Activated CD4-positive, alpha-beta T cell treated with anti-CD3 and anti-CD28 coated beads, Interleukin-10, Interleukin-2, amounts not matched to agents 100 ng/mL and 50 ng/mL, durations not matched to agents 16 hours and 8 hours (primary cell): Measurements from ENCODE around the gene LIN9.
"Not testable (repeated sequence)": the region's sequence is repeated elsewhere in the genome, so short reads cannot be mapped to it uniquely, and the experiment has no call there.

ENCODE experiments used
- DNase-seq: peaks from one replicate; pipeline ENCODE4 v3.0.0-alpha.2; 2020

Gene LIN9

DNA sequence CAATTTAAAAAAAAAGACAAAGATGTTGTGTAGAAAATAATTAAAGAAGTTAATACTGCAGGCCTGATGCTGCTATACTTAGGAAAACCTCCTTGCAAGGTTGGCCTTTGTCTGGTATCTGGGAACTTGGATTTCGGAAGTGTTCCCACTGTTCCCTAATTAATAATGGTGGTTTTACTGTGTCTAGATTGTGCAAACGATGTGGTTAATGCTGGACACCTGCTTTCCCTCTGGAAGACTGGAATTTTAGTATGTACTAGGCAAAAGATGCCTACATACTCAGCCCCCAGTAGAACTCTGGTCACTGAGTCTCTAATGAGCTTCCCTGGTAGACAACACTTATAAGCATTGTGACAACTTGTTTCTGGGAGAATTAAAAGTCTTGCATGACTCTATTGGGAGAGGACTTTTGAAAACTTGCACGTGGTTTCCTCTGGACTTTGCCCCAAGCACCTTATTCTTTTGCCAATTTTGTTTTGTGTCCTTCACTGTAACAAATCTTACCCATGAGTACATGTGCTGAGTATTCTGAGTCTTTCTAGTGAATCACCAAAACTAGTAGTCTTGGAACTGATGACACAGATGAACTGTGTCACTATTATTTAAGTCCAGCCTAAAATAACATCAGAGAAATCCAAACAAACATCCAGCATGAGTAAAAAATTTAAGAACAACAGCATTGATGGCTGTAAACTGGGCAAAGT, 40.4 kb downstream of the LIN9 start:
- no peak for DNase-seq

- DNase-seq = no peak
Measured at GRCh38 chr1:226261818-226262217, 47.1 kb downstream of the LIN9 start.

- DNase-seq = no peak
Measured at GRCh38 chr1:226255380-226255779, 53.6 kb downstream of the LIN9 start.

- DNase-seq = no peak
Measured at GRCh38 chr1:226253933-226254332, 55.0 kb downstream of the LIN9 start.

GRCh38 chr1:226252841-226253240, 56.1 kb downstream of the LIN9 start:
- DNase-seq = not testable (repeated sequence)

- no peak for DNase-seq
Measured at GRCh38 chr1:226250511-226250910, 58.5 kb downstream of the LIN9 start.

GRCh38 chr1:226248796-226249195, 60.2 kb downstream of the LIN9 start:
- DNase-seq = no peak

GRCh38 chr1:226248091-226248490, 60.9 kb downstream of the LIN9 start:
- DNase-seq = no peak

DNA sequence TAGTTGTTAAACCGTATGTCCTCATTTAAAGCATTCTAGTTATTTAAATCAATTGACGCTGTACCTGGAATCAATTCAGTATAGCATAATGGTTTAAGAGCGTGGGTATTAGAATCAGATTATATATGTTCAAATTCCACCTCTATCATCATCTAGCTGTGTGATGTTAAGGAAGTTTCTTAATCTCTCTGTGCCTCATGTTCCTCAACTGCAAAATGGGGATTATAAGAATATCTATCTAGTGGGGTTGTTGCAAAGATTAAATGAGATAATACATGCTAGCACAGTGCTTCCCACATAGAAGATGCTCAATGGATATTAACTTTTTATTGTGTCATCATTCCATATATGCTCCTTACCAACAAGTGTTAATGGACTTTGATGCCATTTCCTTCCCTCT, 69.5 kb downstream of the LIN9 start:
- DNase-seq = no peak

DNA sequence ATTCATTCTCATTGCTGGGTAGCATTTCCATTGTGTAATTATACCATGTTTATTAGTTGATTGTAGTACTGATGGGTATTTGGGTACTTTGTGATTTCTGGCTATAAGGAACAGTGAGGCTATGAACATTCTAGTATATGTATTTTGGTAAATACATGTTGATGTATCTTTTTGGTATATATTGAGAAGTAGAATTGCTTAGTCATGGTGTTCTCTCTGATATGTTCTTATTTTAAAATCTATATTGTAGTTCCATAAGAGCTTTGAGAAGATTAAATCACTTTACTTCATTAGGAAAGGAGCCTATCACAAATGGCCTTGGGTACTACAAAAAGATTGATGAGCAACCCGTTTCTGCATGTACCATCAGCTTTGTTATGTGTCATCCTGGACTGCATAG, 72.1 kb downstream of the LIN9 start:
- DNase-seq = no peak

GRCh38 chr1:226233806-226234205, 75.2 kb downstream of the LIN9 start:
- no peak for DNase-seq

DNA sequence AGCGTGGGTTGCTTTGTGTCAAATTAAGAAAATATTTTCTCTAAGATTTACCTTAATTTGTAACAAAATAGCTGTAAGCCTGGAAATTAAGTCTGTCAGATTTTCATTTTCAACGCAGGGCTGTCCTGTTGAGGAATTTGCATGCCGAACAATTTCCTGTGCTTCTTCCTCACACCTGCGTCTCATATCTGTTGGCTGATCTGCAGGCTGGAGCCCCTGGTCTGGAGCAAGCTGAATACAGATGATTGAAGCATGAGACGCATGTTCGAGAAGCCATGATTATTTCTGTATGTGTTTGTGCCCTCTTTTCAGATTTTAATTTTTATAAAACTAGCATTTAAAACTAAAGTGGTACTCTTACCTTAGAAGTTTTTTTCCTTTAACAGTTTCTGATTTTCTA, 75.7 kb downstream of the LIN9 start:
- DNase-seq = no peak

GRCh38 chr1:226226601-226227000, 82.4 kb downstream of the LIN9 start:
- no peak for DNase-seq

DNA sequence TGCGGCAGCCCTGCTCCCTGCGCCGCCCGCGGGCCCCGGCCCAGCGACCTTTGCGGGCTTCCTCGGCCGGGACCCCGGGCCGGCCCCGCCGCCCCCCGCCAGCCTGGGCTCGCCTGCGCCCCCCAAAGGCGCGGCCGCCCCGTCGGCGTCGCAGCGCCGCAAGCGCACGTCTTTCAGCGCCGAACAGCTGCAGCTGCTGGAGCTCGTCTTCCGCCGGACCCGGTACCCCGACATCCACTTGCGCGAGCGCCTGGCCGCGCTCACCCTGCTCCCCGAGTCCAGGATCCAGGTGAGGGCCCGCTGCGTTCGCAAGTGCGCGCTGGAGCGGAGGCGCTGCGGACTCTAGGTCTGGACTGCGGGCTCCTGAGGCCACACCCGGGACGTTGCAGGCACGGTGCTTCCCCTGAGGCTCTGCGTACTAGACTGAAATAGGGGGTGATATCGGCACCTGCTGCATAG, 85.1 kb downstream of the LIN9 start:
- peak; percentile 23 for DNase-seq

GRCh38 chr1:226223157-226223785, 85.7 kb downstream of the LIN9 start, which contains the start of gene MIXL1:
MIXL1 (plus strand) TSS chr1:226223664; CDS start chr1:226223682, 18 bp downstream.
- no peak for DNase-seq

GRCh38 chr1:226222686-226223085, 86.3 kb downstream of the LIN9 start:
- no peak for DNase-seq

GRCh38 chr1:226220473-226221189, 88.3 kb downstream of the LIN9 start:
- DNase-seq = no peak

- no peak for DNase-seq
Measured at GRCh38 chr1:226217273-226217672, 91.7 kb downstream of the LIN9 start.

DNA sequence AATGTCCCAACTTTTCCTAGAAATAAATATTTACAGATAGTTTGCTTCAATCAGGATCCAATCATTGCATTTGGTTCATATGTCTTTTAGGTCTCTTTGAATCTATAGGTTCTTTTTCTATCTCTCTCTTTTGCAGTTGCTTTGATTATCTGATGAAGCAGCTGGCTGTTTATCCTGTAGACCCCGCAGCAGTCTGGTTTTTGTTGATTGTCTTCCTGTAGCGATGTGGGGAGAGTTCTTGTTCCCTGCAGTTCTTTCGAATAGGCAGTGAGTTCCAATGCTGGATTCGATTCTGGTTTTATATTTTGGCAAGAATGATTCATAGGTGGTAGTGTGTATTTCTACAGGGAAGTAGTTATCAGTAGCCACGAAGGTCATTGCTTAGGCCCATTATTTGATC, 92.9 kb downstream of the LIN9 start:
- DNase-seq = no peak

DNA sequence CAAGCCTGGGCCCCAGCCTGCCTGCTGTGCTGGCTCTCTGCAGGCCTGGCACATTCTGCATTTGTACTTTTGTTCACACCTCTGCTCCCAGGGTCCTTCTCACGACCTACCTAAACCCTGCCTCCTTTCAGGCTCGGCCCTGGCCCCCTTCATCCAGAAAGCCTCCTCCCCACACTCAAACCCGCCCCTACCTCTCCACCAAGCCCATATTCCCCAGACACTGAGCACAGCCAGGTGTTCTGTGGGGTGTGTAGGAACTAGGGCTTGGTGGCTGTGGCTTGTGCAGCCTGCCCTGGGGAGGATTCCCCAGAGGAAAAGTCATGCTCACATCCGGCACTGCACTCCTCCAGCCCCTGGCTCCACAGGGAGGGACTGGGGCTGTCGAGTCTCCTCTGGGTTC, 93.7 kb downstream of the LIN9 start:
- DNase-seq = no peak

DNA sequence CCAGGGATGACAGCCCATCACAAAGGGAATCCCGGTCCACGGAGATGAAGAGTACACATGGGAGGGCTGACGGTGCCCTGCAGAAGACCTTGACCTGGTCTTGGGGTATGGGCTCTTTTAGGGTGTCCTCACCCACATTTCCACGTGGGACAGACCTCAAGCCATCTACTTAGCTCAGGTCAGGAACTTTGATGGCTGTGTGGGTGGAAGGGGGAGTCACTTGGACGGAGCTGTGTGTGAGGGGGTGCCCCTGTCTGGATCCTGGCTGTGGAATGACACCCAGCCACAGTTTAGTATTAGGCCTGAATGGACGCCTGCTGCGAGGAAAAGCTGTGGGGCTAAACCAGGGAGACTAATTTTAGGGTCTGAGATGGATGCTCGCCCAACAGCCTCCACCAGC, 96.4 kb downstream of the LIN9 start:
- DNase-seq = no peak

DNA sequence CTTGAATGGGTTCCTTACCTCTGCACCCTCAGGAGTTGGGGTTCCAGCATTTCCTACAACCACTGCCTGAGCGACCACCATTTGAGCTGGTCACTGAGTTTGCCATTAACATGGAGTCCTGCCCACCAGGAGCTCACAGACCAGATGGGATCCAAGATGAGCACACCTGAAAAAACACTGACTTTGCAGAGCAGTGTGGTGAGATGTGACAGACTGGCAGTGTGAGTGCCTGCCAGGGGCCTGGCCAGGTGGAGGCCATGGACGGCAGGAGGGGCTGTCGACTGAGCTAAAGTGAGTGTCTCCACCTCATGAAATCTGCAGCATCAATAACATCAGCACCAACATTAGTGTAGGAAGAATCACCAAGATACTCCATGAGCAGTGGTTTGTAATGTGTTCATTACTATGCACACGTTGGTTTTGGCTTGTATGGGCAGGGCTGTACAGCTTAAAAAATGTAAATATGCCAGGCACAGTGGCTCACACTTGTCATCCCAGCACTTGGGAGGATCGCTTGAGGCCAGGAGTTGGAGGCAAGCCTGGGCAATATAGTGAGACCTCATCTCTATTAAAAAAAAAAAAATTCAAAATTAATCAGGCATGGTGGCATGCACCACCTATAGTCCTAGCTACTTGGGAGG, 97.7 kb downstream of the LIN9 start:
- DNase-seq = no peak

DNA sequence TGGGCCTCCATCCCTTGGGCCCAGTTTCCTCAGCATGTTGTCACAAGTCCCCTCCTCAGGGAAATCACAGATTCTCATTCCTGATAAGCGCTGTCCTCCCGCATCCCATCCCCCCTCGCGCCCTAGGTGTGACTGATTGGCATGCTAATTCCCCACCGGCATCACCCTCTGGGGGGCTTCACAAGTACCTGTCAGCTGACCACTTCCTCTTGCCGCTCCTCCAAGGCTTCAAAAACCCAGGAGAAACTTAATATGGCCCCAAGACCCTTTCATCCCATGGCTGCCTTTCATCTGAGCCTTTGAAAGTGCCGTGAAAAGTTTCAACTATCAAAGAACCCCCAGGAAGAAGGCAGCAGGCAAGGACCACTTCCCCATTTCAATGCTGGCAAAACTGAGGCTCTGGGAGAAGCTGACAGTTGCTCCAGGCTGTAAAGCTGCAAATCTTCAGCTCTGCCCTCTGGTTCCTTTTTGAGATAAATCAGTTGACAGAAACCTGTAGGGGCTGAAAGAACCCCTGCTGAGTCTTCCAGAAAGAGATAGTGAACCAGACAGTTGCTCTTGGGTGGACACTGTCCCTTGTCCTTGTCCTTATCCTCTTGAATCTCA, 98.3 kb downstream of the LIN9 start:
- no peak for DNase-seq
